ENCODE measurements around the gene STXBP1. TPM values are rescaled to one million over a fixed set of nuclear protein-coding genes. Genes with fewer than 3 reads are reported as not detected.

Gene STXBP1
- total and polyA plus RNA-seq, 2 donors (not counting 3 experiments of a cell fraction or from before 2014, with no cell fraction given), result 18.8 to 51.3 TPM

DNA sequence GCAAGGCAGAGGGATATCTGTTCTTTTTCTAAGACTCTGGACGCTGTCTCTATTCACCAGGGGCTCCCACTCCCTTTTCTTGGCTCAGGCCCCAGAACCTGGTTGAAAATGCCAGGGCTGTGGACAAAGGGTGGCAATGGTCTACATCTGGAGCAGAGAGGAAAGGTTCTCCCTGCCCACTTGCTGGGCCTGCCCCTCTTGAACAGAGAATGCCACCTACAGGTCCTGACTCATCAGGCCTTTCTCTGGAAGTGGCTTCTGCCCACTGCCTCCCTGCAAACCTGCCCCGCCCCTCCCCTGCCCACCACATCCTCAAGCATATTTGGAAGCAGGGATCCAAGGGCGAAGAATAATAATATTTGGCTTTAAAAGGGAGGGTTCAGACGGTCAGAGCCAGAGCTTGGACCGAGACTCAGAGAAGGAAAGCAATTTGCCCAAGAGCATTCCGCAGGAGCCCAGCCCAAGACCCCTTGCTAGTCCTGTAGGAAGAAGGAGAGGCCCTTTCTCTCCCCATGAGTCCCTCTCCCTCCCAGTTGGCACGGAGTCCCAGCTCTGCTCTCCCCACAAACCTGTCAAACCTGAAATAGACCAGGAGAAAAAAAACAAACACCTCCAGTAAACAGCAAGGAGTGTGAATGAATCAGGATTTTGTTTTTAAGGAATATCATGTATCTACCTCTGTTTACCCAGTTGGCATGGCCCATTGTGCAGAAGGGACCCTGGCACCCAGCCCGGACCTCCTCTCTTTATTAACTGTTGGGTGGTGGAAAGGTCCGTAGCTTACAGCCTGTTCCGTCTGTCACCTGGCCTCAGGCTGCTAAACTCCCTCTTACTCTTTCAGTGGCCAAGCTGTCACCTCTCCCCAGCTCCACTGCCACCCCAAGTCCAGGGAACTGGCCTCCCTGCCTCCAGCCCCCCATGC, 37.7 kb upstream of the STXBP1 start:
- Histone ChIP-seq H2AFZ (ENCODE audit: low read depth, low read length) (peak overlapping the region; percentile 29), H3K4me3 (replicated peaks in 1 of 3; ENCODE audit: insufficient read depth in 1 of 3, low read depth in 1 of 3, low read length in 3 of 3) (no peak overlapping the region), H3K36me3 (ENCODE audit: control insufficient read depth in 2 of 2, extremely low read depth in 1 of 2, insufficient read depth in 2 of 2, low read length in 2 of 2) (no peaks in the 10 kb centered on the region), H3K27me3 (ENCODE audit: control insufficient read depth in 2 of 2, insufficient read depth in 2 of 2, low read length in 2 of 2) (no peaks in the 10 kb centered on the region), H3K27ac (ENCODE audit: insufficient read depth, low read depth, low read length) (peak overlapping the region; percentile 65), H3K4me2 (ENCODE audit: insufficient read depth, low read length) (no peak overlapping the region), H4K20me1 (replicated peaks; ENCODE audit: control insufficient read depth, extremely low read depth, insufficient read depth, low read length) (no peaks in the 10 kb centered on the region), H3K9ac (replicated peaks; ENCODE audit: extremely low read depth, insufficient read depth, low read length) (no peak overlapping the region), H3K9me3 (replicated peaks; ENCODE audit: control insufficient read depth, insufficient read depth, low read length) (no peaks in the 10 kb centered on the region), H3K9me1 (replicated peaks; ENCODE audit: control insufficient read depth, extremely low read depth, insufficient read depth, low read length) (no peaks in the 10 kb centered on the region), H3K4me1 (ENCODE audit: control insufficient read depth, extremely low read depth, insufficient read depth, low read length) (peaks cover 36% of the 10 kb centered on the region), H3K79me2 (ENCODE audit: control insufficient read depth, insufficient read depth, low read length) (no peaks in the 10 kb centered on the region)
- TF ChIP-seq, protein P1, sequence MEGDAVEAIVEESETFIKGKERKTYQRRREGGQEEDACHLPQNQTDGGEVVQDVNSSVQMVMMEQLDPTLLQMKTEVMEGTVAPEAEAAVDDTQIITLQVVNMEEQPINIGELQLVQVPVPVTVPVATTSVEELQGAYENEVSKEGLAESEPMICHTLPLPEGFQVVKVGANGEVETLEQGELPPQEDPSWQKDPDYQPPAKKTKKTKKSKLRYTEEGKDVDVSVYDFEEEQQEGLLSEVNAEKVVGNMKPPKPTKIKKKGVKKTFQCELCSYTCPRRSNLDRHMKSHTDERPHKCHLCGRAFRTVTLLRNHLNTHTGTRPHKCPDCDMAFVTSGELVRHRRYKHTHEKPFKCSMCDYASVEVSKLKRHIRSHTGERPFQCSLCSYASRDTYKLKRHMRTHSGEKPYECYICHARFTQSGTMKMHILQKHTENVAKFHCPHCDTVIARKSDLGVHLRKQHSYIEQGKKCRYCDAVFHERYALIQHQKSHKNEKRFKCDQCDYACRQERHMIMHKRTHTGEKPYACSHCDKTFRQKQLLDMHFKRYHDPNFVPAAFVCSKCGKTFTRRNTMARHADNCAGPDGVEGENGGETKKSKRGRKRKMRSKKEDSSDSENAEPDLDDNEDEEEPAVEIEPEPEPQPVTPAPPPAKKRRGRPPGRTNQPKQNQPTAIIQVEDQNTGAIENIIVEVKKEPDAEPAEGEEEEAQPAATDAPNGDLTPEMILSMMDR (IDR thresholded peaks at IDR 0.05; ENCODE audit: extremely low read depth in 1 of 2, insufficient read depth in 1 of 2, low read depth in 1 of 2, low read length in 2 of 2), result peak in 1 of 2 donors; percentile 1
- TF ChIP-seq GATA2 (IDR thresholded peaks at IDR 0.05; ENCODE audit: insufficient read depth, insufficient read length, low read depth, low read length) (no peak), EZH2 (IDR thresholded peaks at IDR 0.05; ENCODE audit: borderline replicate concordance, low read depth, low read length, severe bottlenecking) (no peak), POLR2A (IDR thresholded peaks at IDR 0.05; ENCODE audit: low read depth, low read length) (no peak), MYC (IDR thresholded peaks at IDR 0.05; ENCODE audit: low read depth, low read length) (no peak), POLR2AphosphoS5 (IDR thresholded peaks at IDR 0.05; ENCODE audit: insufficient read depth, low read depth, low read length) (no peak), FOS (IDR thresholded peaks at IDR 0.05; ENCODE audit: borderline replicate concordance, insufficient read depth, low read length) (peak; percentile 13)
- BruUV-seq (replicated peaks), result no TSS peak
- intact Hi-C loops (cut with micrococcal nuclease), result no loop called here
- ChIA-PET CTCF (interaction anchor here (1.0 to 1.1 kb wide), 2 partner anchors 38 to 49 kb away, joined by 3 read pairs; no protein-coding TSS in a partner anchor), POLR2A (no interaction called here)
- DNase-seq (ENCODE audit: low read depth, low spot score), result no peak
- dilution Hi-C loops (cut with MboI; ENCODE audit: extremely low pct_ligation_motif_present, low sequenced_read_pairs), result no loop called here
- FAIRE-seq, result peak; percentile 85

Data from endothelial cell of umbilical vein (primary cell).